ENCODE data around the gene SORBS1.

SORBS1 gene

DNA sequence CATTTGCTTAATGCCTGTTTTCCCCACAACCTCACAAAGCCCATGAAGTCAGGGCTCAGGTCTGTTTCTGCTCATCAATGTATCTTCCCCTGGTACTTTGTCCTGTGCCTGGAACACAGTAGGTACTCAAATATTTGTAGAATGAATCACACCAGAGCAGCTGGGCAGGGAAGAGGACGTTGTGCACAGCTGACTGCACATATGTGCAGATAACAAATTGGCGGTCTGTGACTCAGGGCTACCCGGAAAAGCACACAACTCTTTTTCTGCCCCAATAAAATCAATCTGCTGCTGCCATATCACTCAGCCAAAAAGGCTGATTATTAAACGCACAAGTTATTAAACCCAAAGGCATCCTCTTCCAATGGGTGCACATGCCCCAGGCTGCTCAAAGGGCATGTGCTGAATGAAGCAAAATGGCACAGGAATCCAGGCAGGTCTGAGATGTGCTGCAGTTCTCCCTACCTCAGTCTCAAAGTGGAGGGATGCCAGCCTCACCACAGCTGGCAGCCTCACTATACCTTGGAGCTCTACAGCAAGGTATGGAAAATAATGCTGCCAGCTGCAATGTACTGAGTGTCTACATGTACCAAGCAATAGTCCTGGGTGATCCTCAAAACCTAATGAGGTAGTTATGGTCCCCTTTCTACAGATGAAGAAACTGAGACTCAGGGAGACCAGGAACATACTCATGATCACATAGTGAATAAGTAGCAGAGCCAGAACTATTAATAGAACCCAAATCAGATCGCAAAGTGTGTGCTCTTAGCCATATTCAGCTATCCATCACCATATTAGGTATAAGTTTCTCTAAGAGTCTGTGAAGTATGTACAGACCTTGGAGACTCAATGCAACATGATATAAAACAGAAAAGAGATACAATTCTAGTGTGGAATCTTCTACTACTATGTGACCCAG lies 43.4 kb downstream of the SORBS1 start:
- DNase-seq (ENCODE audit: extremely low read depth in 1 of 2, low read depth in 1 of 2), result no peak

DNA sequence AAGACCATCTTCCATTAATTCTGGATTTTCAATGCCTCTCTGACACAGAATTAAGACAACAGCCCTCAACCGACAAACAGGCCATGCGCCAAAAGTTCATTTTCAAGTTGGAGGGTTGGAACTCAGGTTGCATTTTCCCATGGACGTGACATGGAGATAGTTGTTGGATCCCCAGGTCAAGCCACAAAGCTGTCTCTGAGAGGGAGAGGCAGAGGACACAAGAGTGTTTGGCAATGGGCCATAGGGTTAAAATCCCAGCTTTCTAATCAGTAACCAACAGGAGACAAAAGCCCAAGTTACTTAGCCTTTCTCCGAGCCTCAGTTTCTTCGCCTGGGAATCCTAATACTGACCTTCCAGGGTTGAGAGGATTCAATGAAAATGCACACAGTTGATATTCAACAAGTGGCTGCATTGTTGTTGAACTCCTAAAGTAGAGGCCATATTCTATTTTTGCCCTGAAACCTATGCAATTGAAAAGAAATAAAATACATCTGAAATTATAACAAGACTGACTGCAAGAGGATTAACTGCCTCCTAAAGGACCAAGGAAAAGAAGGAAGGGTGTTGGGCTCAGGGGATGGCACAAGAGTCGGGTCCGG lies 44.3 kb downstream of the SORBS1 start:
- DNase-seq (ENCODE audit: extremely low read depth in 1 of 2, low read depth in 1 of 2), result no peak

DNA sequence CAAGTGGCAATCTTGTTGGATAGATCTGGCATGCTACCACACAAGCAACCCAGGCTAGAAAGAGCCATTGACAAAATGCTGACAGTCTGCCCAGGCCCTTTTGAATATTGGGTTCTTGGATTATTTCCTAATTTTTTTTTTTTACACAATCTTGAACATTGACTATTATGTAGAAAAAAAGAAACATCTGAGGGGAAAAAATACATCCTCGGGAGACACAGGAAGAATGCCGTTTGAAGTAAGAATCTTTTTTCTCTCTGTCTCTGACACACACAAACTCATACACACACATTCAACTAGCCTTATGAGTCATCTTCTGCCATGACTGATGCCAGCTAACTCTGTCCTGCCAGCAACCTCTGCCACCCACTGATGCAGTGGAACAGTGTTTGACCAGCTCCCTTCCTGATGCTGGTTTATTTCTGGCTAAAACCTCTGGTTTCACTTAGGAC lies 47.2 kb downstream of the SORBS1 start:
- peak in 1 of 2 donors; percentile 19 for DNase-seq (ENCODE audit: extremely low read depth in 1 of 2, low read depth in 1 of 2)

DNA sequence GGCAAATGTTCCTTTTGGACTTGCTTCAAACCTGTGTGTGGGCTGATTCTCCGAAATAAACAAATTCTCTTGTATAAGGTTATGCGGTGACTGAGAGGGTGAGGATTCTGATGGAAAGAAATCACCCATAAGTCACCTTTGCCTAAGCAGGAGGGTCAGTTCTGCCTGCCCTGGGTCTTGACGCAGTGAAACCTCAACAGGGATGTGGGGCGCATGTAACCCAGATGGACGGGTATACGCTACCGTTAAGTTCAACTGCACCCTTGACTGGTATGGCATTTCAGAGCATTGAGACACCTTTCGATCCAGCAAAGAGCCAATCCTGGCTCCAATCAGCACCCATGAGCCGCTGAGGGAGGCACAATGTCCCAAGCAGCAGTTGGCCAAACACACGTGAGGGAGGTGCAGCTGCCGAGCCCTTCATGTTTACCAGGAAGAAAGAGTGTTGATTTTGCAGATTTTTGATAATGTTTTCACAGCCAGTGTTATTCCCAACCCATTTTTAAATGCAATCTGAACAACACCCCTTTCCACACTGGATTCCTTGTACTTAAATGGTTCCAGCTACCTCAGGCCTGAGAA lies 48.1 kb downstream of the SORBS1 start:
- no peak for DNase-seq (ENCODE audit: extremely low read depth in 1 of 2, low read depth in 1 of 2)

DNA sequence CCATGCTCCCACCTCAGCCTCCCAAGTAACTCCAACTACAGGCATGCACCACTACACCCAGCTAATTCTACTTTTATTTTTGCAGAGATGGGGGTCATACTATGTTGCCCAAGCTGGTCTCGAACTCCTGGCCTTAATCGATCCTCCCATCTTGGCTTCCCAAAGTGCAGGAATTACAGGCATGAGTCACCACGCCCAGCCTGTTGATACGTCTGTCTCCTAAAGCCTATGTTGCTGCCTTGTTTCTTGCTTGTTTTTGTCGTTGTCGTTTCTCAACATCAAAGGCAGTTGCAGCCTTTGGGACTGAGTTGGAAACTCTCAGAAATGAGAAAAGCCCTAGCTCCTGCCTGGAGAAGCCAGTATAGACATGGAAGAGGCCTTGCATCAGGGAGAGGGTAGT lies 49.9 kb downstream of the SORBS1 start:
- no peak for DNase-seq (ENCODE audit: extremely low read depth in 1 of 2, low read depth in 1 of 2)

DNA sequence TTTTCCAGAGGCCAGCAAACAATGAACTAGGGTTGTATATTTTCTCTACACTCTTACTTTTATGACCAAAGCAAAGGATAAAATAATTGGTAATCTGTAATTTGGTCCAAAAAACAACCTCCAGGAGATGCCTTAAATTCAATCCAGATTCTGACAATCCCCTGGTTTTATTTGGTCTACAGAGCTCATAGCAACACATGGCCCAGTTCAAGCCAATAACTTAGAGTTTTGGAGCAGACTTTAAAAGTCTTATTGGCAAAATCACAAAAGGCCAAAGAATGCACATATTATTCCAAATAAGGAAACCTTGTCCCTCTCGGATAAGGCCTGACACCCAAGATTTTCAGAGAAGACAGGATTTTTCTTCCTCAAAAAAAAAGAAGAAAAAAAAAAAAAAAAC lies 51.9 kb downstream of the SORBS1 start:
- no peak for DNase-seq (ENCODE audit: extremely low read depth in 1 of 2, low read depth in 1 of 2)

DNA sequence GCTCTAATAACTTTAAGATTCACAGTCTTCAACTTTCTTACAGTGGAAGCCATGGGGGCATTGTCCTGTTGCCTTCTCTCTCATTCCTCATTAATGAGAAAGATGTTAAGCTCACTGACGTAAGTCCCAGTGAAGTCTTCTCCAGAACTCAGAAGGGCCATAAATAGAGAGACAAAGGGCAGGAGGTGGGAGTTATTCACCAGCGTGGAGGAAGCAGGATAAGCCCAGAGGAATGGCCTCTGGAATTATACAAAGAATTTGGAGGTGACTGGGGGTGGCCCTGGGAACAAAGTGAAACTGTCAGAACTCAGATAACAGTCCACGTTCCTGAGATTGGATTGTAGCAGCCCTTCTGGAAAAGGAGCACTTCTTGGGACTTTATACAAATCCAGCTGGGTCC lies 52.4 kb downstream of the SORBS1 start:
- DNase-seq (ENCODE audit: extremely low read depth in 1 of 2, low read depth in 1 of 2), result no peak

DNA sequence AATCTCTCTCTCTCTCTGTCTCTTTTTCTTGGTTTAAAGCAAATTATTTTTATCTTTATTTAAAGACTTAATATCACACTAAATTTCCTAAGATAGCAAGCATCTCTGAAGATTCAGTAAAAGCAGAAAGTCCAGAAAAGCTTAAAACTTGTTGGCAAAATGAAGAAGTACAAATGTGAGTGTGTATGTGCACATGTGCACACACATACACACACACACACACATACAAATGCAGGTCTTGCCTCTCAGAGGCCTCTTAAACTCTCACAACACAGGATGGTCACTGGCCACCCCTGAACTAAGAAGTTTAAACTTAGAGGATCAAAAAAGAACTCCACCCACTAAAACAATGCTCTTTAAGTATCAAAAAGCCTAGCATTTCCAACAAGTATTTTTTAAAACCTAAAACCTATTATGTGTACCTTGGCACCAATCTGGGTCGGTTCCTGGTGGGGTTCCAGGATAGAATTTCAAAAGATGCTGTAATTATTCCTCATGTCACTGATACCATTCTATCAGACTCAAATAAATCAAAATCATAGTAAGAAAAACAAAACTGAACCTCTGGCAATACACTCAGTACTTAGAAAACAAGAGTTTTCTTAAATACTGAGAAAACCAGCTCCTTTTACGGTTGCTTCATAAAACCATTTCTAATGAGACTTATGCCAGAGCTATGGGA lies 55.0 kb downstream of the SORBS1 start:
- no peak for DNase-seq (ENCODE audit: extremely low read depth in 1 of 2, low read depth in 1 of 2)

DNA sequence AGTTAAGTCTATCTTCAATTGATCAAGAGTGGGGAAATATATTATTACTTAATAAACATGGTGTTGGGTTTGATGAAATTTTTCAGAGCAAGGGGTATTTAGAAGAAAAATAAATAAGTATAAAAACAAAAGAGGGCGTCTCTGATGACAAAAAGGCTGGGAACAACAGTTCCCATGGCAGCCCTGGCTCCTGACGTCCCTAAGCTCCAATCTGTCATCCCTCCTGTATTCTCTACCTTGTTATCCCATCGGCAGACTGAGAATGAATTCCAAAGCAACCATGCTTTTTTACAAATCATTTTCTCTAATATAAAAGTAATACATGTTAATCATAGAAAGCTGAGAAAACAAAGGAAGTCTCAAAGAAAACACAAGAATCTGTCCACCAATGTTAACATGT lies 55.5 kb downstream of the SORBS1 start:
- DNase-seq (ENCODE audit: extremely low read depth in 1 of 2, low read depth in 1 of 2), result no peak

DNA sequence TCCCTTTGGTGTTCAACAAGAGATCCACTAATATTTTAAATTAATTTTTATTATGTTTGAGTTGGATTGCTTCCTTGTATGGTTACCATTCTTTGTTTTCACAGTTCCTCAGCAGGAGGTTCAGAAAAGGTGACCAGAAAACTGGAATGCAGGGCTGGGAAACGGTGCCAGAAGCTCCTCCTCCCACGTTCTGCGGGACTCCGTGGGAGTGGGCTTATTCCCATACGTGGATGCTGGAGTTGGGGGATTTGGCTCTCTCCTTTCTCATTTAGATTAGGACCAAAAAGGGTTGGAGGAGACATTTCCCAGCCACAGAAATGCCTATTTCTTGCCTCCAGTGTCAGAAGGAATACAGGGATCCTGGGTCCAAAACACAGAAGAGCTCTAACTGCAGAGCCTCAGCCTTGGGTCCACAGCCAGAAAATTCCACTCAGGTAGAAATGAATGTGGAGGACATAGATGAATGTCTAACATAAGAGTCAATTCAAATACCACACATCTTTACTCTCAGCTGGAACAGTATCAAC lies 56.0 kb downstream of the SORBS1 start:
- no peak for DNase-seq (ENCODE audit: extremely low read depth in 1 of 2, low read depth in 1 of 2)

DNA sequence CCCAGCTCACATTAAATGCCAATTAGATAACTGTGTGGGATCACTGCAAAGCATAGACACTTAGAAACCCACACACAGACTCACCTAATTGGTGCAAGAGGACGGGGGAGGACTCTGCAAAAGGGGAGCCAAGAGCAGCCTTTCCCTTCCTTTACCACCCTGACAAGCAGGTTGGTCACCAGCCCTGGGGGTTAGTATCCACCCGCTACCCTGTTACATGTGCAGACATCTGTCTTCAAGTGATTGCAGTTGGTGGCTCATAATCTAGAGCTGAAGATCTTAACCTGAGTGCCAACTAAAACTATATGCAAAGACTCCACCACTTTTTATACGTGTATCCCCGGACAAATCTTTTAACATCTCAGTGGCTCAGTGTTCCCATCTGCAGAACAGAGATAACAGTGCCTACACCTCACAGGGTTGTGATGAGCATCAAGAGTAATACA lies 56.9 kb downstream of the SORBS1 start:
- no peak for DNase-seq (ENCODE audit: extremely low read depth in 1 of 2, low read depth in 1 of 2)

DNA sequence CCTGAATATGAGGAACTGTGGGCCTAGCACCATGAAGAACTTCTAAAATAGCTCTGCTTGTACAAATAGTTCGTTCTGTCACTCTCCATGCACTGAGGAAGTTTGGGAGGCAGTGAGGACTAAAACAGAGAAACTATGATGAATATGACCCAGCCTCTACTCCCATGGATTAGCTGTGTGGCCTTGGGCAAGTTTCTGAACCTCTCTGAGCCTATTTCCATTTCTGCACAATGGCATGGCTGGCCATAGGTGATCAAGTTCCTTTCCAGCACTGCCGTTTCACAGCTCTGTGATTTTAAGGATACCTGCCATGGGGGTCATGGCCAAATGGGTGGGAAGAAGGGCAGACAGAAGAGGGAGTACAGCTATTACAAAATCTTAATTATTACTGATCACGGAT lies 57.6 kb downstream of the SORBS1 start:
- no peak for DNase-seq (ENCODE audit: extremely low read depth in 1 of 2, low read depth in 1 of 2)

DNA sequence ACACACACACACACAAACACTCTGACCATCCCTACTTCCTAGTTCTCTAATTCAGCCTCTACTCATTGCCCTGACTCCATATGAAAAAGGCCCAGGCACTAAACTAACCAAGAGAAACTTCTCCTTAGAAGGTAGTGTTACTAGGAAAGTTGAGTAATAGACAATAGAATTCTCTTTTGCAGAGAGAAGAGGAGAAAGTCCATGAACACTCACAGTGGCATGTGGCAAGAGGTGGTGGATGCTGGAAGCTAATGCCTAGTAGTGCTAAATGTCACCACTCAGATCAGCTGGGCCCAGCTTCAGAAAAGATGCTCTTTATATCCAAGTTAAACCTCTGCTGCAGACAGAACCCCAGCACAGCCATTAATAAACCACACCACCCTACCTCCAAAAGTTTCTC lies 58.2 kb downstream of the SORBS1 start:
- DNase-seq (ENCODE audit: extremely low read depth in 1 of 2, low read depth in 1 of 2), result no peak

DNA sequence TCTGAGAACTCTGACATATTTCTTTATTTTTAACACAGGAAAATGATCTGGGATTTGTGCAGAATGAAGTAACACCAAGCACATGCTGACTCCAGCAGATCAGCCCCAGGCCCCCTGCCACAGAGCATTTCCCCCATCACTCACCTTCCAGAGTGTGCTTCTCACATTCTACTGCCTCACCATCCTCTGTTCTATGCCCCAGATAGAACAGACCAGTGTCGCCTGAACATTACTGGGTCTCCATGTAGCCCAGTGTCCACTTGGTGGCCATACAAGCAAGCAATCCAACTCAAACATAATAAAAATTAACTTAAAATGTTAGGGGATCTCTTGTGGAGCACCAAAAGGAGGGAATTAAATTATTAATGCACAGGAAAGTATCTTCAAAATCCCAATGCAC lies 58.8 kb downstream of the SORBS1 start:
- DNase-seq (ENCODE audit: extremely low read depth in 1 of 2, low read depth in 1 of 2), result no peak

DNA sequence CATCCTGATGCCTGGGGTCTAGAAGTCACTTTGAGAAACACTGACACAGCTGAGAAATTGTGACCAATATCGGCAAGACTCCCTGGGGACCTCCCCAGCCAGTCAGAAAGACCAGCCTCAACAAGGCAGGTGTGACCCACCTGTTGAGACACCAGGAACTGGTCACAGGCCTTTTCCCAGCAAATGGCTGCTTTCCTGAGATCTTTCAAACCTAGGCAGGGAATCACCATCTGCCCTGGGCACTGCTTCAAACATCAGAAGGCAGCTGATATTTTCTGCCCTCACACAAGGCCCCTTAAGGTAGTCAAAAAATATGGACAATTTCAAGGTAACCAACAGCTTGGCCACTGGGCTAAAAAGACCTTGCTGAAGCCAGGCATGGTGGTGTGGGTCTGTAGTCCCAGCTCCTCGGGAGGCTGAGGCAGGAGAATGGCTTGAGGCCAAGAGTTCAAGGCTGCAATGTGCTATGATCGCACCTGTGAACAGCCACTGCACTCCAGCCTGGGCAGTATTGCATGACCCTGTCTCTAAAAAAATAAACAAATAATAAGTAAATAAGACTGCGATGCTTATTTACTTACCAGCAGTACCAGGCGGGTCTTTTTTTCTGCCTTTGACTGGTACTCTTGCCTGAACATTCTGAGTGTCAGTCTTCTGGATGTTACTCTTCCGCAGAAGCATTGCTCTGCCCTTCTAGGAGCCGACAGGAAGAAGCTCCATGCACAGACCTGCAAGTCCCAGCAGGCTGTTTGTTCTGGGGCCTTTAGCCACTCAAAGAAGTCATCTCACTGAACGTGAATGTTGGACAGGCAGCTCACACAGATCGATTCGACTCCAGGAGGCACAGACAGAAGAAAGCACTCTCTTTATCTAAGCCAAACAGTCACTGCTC lies 59.7 kb downstream of the SORBS1 start:
- DNase-seq (ENCODE audit: extremely low read depth in 1 of 2, low read depth in 1 of 2), result no peak

DNA sequence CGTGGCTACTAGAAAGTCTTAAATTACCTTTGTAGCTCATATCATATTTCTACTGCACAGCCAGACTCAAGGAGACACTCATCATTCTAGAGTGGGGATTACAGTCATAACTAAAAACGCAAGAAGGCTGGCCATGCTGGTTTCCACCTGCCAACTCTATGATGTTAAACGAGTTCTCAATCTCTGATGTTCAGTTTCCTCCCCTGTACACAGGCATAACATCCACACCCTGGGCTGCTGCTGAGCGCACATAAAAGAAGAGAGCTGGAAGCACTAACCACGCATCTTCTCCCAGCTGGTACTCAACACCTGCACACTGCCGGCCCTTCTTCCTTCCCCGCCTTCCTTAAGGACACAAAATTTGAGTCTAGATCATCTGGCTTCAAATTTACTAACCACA lies 60.5 kb downstream of the SORBS1 start:
- DNase-seq (ENCODE audit: extremely low read depth in 1 of 2, low read depth in 1 of 2), result no peak

DNA sequence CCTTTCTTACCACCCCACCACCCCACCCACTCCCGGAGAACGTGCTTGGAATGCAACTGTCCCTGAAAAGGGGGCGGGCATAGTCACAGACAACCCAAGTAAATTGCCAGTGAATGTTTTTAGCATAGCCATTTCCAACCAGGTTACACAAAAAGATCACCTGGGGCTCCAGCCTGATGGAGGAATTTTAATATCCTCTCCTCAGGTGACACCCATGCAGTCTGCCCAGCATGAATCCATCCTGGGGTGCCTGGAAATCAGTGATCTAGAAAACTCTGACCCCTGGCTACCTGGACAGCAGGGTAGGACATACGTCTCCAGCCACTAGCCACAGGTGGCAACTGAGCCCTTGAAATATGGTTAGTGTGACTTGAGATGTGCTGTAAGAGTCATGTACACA lies 61.1 kb downstream of the SORBS1 start:
- DNase-seq (ENCODE audit: extremely low read depth in 1 of 2, low read depth in 1 of 2), result no peak

DNA sequence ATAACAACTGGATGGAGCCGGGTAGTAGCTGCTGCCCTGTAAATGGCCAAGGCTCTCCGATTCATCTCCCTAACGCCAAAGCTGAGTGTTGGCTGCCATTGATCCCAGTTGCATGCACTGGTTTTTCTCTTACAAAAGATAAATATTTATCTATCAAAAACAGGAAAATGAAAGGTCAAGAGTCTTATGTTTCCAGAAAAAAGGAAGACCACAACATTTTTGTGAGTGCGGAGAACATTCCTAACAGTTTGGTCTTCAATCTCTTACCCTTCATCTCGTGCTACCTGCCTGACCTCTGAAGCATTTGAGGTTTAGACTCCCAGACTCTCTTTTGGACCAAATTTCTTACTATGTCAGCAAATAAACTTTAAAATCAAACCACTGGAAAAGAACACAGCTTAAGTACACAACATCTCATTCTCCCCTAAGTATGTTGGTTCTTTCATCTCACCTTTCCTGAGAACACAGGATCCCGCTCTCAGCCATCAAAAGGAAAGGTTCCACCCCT lies 61.6 kb downstream of the SORBS1 start:
- DNase-seq (ENCODE audit: extremely low read depth in 1 of 2, low read depth in 1 of 2), result no peak

DNA sequence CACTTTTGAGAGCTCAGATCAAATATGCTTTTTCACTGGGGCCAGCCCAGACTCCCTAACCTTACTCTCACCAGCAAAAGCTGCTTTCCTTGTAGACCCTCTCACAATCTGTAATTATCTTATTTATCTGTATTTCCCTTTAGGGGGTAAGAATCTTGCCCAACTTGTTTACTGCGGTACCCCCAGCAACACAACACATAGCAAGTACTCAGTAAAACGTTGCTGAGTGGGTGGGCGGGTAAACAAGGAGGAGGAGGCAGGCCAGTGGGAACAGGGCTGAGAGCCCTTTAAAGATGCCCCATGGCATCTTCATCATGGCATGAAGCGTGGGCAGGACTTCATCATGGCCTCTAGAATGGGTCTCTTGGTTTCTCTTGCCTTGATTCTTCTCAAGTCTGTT lies 64.2 kb downstream of the SORBS1 start:
- no peak for DNase-seq (ENCODE audit: extremely low read depth in 1 of 2, low read depth in 1 of 2)
